Astrocyte of the spinal cord (primary cell): ENCODE results near the gene BTBD16.

Source experiments
- DNase-seq: peaks from one replicate; pipeline ENCODE4 v3.0.0; 2011; ENCODE audit warnings: low read depth, low spot score
- H3K4me3 ChIP-seq: 2 replicates; pipeline ENCODE4 v1.5.1; 2011; ENCODE audit warnings: low read depth, mild to moderate bottlenecking, low read length, moderate library complexity
- in situ Hi-C: cut with HindIII; loops from 2 replicates; pipeline ENCODE4 v1.10.0; 2017; ENCODE audit warnings: low sequenced_read_pairs
- TF ChIP-seq, protein P1 (sequence below): IDR thresholded peaks from 2 replicates; pipeline ENCODE4 v1.5.1; 2012; ENCODE audit warnings: low read depth, mild to moderate bottlenecking, low read length, inconsistent platforms

The BTBD16 gene

DNA sequence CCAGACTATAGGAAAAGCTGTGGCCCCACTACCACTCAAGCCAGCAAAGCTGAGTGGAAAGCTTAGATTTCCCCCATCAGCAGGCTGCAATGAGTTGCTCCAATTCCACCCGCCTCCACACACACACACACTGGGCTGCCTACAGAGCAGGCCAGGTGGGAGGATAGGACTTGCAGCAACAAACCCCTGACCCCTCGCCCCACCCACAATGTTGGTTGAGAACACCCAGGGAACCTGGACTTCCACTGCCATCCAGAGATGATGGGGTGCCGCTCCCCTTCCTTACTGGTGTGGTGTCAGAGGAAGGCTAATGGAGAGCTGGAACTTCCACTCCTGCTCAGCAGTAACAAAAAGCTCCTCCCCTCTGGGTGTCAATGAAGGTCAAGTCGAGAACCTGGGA lies 86.6 kb downstream of the BTBD16 start:
- TF ChIP-seq, protein P1, sequence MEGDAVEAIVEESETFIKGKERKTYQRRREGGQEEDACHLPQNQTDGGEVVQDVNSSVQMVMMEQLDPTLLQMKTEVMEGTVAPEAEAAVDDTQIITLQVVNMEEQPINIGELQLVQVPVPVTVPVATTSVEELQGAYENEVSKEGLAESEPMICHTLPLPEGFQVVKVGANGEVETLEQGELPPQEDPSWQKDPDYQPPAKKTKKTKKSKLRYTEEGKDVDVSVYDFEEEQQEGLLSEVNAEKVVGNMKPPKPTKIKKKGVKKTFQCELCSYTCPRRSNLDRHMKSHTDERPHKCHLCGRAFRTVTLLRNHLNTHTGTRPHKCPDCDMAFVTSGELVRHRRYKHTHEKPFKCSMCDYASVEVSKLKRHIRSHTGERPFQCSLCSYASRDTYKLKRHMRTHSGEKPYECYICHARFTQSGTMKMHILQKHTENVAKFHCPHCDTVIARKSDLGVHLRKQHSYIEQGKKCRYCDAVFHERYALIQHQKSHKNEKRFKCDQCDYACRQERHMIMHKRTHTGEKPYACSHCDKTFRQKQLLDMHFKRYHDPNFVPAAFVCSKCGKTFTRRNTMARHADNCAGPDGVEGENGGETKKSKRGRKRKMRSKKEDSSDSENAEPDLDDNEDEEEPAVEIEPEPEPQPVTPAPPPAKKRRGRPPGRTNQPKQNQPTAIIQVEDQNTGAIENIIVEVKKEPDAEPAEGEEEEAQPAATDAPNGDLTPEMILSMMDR: no peak
- no peak overlapping the region for H3K4me3 ChIP-seq
- in situ Hi-C loops: no loop called here
- no peak for DNase-seq

DNA sequence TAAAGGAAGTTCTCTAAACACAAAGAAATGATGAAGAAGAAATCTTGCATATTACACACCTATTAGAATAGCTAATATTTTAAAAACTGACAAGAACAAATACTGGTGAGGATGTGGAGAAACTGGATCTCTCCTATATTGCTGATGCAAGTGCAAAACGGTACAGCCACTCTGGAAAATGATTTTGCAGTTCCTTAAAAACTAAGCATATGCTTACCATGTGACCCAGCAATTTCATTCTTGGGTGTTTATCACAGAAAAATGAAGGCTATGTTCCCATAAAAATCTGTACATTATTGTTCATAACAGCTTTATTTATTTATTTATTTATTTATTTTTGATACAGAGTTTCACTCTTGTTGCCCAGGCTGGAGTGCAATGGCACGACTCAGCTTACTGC lies 88.5 kb downstream of the BTBD16 start:
- TF ChIP-seq, protein P1: no peak
- in situ Hi-C loops: no loop called here
- H3K4me3 ChIP-seq: no peak overlapping the region
- no peak for DNase-seq

DNA sequence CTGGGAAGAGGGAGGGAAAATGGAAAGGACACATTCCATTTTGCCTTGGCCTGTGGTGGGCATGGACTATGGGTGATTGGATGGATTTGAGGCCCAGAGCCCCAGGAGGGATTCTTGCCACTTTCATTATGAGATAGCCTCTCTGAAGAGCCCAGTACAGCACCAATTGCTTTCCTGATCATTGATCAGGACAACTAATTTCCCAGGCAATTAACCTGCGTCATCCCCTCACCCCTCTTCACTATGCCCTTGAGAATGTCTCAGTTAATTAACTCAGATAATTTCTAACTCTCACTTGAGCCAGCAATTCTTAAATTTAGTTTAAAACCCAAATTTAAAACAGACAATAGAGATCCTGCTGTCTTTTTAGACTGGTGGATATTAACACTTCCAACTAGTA lies 90.0 kb downstream of the BTBD16 start:
- TF ChIP-seq, protein P1: no peak
- in situ Hi-C loops: no loop called here
- H3K4me3 ChIP-seq: no peak overlapping the region
- DNase-seq: no peak

DNA sequence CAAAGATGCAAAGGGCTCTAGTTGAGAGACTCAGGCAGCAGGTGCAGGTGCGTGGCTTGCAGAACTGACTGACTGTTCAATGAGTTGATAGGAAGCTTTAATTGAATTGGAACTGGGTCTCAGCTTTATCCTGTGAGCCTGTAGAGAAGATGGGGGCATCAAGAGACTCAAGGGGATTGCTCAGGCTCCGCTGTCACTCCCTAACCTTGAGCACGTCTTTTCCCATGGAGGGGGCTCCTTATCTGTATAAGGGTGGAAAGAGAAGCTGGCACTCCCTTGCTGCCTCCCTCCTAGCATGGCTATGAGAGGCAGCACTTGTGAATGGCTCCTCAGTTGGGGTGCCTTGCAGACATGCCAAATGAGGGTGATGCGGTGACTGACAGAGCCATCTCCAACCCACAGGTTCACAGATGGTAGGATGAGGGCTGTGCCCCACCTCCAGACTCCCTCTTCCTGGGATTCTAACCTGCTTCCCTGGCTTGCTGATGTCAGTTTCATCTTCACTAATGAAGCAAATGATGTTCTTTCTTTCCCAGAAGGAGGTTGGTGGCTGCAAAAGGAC lies 91.0 kb downstream of the BTBD16 start:
- TF ChIP-seq, protein P1: no peak
- in situ Hi-C loops: no loop called here
- no peak for DNase-seq
- no peak overlapping the region for H3K4me3 ChIP-seq

DNA sequence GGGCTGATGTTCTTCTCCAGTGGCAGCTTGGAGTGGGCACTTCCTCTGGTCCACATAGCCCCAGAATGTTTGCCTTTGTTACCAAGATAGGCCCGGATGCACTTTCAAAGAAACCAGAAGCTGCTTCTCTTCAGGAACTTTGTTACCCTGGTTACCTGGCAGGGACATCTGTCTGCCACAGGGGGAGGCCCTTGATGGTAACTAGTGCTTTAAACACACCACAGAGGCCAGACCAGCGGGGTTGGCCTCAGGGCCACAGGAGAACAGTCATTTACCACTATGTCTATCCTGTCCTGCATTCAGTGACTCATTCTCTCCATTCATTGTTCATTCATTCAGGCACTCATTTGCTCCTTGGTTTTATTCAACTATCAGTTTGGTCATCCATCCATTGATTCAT lies 91.5 kb downstream of the BTBD16 start:
- in situ Hi-C loops: no loop called here

DNA sequence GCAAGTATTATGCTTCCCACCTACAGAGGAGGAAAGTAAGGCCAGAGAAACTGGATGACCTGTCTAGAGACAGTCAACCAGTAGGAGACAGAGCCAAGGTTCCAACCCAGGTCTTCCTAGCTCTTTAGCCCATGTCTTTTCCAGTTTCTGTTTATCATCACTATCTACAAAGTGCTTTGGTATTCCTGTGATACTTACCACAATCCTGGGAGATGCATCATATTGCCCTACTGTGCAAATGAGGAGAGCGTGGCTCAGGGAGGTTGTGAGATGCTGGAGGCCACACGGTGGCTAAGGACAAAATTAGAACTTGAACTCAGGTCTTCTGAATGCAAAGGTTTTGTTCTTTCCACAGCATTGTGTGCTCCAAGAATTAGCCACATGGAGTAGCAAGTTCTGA lies 92.2 kb downstream of the BTBD16 start:
- TF ChIP-seq, protein P1: no peak
- DNase-seq: no peak
- in situ Hi-C loops: no loop called here
- no peak overlapping the region for H3K4me3 ChIP-seq

More for the DNA sequence above, 91.5 kb downstream of the BTBD16 start:
- TF ChIP-seq, protein P1: no peak
- H3K4me3 ChIP-seq: no peak overlapping the region
- peak; percentile 65 for DNase-seq
